HL-60 (cell line): ENCODE data around the gene TXNRD2.

ENCODE experiments used
- CTCF ChIP-seq: IDR thresholded peaks from one replicate; pipeline ENCODE4 v1.5.1; 2011; ENCODE audit warnings: low read length, control low read depth, inconsistent platforms; ENCODE audit not compliant: insufficient read depth
- GABPA ChIP-seq: IDR thresholded peaks from 2 replicates; pipeline ENCODE4 v1.6.1; 2012; ENCODE audit warnings: low read depth
- REST ChIP-seq: IDR thresholded peaks from 2 replicates; pipeline ENCODE4 v1.6.1; 2012; ENCODE audit warnings: low read depth; ENCODE audit not compliant: insufficient replicate concordance

GRCh38 chr22:19904935-19905334 is 36.7 kb downstream of the TXNRD2 start:
- TF ChIP-seq CTCF (no peak), REST (no peak), GABPA (no peak)
